ENCODE results near the gene ZNF672.

- TF ChIP-seq CTCF (conservative IDR thresholded peaks at IDR 0.05; ENCODE audit: low read depth in 2 of 2) (no peak), REST (IDR thresholded peaks at IDR 0.05; ENCODE audit: unreplicated experiment) (no peak), ETS1 (IDR thresholded peaks at IDR 0.05) (no peak), ZNF114 (CRISPR knock-in tag; IDR thresholded peaks at IDR 0.05) (no peak), NANOG (IDR thresholded peaks at IDR 0.05; ENCODE audit: borderline replicate concordance) (no peak), CREB1 (CRISPR knock-in tag; IDR thresholded peaks at IDR 0.05; ENCODE audit: low read depth) (no peak), EZH2 (IDR thresholded peaks at IDR 0.05; ENCODE audit: low read depth, unreplicated experiment) (no peak), JUNB (IDR thresholded peaks at IDR 0.05; ENCODE audit: unreplicated experiment) (no peak), POLR2AphosphoS5 (IDR thresholded peaks at IDR 0.05; ENCODE audit: low read depth) (no peak), EZH2phosphoT487 (IDR thresholded peaks at IDR 0.05; ENCODE audit: unreplicated experiment) (no peak), STAT1 (IDR thresholded peaks at IDR 0.05; ENCODE audit: unreplicated experiment) (no peak)
These were observed 32.1 kb upstream of the ZNF672 start for GRCh38 chr1:248805876-248806275.
